MM.1S (cell line): ENCODE measurements around the gene TMSB4X.

Source experiments
- DNase-seq: peaks from one replicate; pipeline ENCODE4 v3.0.0-alpha.2; 2015
- H2AFZ ChIP-seq: fragments of 300-600 bp; sonication (generic); 2 replicates; pipeline ENCODE4 v1.6.0; 2016; ENCODE audit warnings: antibody characterized with exemption, low read length
- H3F3A ChIP-seq: fragments of 300-600 bp; sonication (generic); 2 replicates; pipeline ENCODE4 v1.6.1; 2016; ENCODE audit warnings: mild to moderate bottlenecking, antibody characterized with exemption, low read length, moderate library complexity, mixed read lengths; ENCODE audit not compliant: insufficient read depth
- H3K27ac ChIP-seq: fragments of 300-600 bp; sonication (generic); 2 replicates; pipeline ENCODE4 v1.5.1; 2016; ENCODE audit warnings: mild to moderate bottlenecking, low read length
- H3K27me3 ChIP-seq: fragments of 300-600 bp; sonication (generic); replicated peaks from 2 replicates; pipeline ENCODE4 v1.6.0; 2016; ENCODE audit warnings: low read length; ENCODE audit not compliant: insufficient read depth
- H3K36me3 ChIP-seq: fragments of 300-600 bp; sonication (generic); replicated peaks from 2 replicates; pipeline ENCODE4 v1.6.1; 2016; ENCODE audit warnings: mild to moderate bottlenecking, low read length, mixed read lengths; ENCODE audit not compliant: insufficient read depth
- H3K4me1 ChIP-seq: fragments of 300-600 bp; sonication (generic); 2 replicates; pipeline ENCODE4 v1.6.1; 2016; ENCODE audit warnings: low read length, mixed read lengths
- H3K4me2 ChIP-seq: fragments of 300-600 bp; sonication (generic); 2 replicates; pipeline ENCODE4 v1.6.0; 2016; ENCODE audit warnings: low read depth, low read length
- H3K4me3 ChIP-seq: fragments of 300-600 bp; sonication (generic); 2 replicates; pipeline ENCODE4 v1.5.1; 2016; ENCODE audit warnings: low read length, mixed read lengths
- H3K79me2 ChIP-seq: fragments of 300-600 bp; sonication (generic); 2 replicates; pipeline ENCODE4 v1.6.1; 2016; ENCODE audit warnings: mixed run types, low read length, mixed read lengths
- H3K9ac ChIP-seq: fragments of 300-600 bp; sonication (generic); 2 replicates; pipeline ENCODE4 v1.6.1; 2016; ENCODE audit warnings: low read length, mixed read lengths
- H3K9me2 ChIP-seq: fragments of 300-600 bp; sonication (generic); replicated peaks from 2 replicates; pipeline ENCODE4 v1.6.1; 2016; ENCODE audit warnings: mild to moderate bottlenecking, low read length, mixed read lengths; ENCODE audit not compliant: insufficient read depth
- H3K9me3 ChIP-seq: fragments of 300-600 bp; sonication (generic); replicated peaks from 2 replicates; pipeline ENCODE4 v1.6.1; 2016; ENCODE audit warnings: mild to moderate bottlenecking, low read length, mixed read lengths; ENCODE audit not compliant: insufficient read depth
- H4K20me1 ChIP-seq: fragments of 300-600 bp; sonication (generic); 2 replicates; pipeline ENCODE4 v1.6.1; 2016; ENCODE audit warnings: mild to moderate bottlenecking, low read length, moderate library complexity, mixed read lengths; ENCODE audit not compliant: insufficient read depth
- EZH2 ChIP-seq: fragments of 300-600 bp; sonication (generic); optimal IDR thresholded peaks from 2 replicates; pipeline ENCODE3; 2017; ENCODE audit warnings: low read depth, mild to moderate bottlenecking, antibody characterized with exemption, low read length, mixed read lengths
- EZH2phosphoT487 ChIP-seq: fragments of 300-600 bp; sonication (generic); IDR thresholded peaks from 2 replicates; pipeline ENCODE4 v1.6.1; 2018; ENCODE audit warnings: antibody characterized with exemption, low read length
- TF ChIP-seq, protein P1 (sequence below): fragments of 300-600 bp; sonication (generic); IDR thresholded peaks from 2 replicates; pipeline ENCODE4 v1.5.1; 2016; ENCODE audit warnings: antibody characterized with exemption, low read length, mixed read lengths

Gene TMSB4X

DNA sequence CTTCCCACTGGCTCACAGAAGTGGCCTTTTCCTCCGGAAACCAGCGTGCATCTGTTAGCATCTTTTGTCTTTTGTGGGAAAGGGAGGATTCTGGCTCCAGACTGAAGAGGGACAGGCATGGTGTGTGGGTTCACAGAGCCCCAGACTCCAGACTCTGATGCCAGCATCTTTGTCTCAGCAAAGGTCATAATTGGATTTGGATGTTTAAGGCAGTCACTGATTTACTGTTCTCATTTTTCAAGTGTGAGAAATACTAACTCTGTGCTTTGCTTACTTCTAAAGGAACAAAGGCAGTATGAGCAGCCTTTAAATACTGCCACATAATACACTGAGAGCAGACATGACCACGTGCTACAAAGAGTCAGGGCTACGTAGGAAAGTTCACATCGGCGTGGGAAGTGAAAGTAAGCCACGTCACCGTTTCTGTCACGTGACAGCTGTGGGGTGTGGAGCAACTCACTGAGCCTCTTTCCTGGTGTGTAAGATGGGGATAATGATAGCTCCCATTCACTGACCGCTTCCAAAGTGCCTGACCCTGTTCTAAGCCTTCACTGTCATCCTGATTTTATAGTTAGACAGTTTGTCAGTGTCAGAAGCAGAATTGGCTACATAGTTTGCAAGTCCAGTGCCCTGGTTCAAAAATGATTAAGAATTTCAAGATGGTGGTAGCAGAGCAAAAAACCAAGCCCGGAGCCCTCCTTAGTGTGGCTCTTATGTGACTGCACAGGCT is 24.8 kb upstream of the TMSB4X start:
- Histone ChIP-seq H3K9me2 (no peaks in the 10 kb centered on the region), H3K4me3 (no peak overlapping the region), H3K9ac (no peak overlapping the region), H3K9me3 (no peaks in the 10 kb centered on the region), H3K4me1 (peaks cover 35% of the 10 kb centered on the region), H3K27ac (no peak overlapping the region), H3K4me2 (peak overlapping the region; percentile 21; the same call in 1 of the 2 replicates), H3K27me3 (no peaks in the 10 kb centered on the region), H4K20me1 (no peaks in the 10 kb centered on the region), H3K36me3 (no peaks in the 10 kb centered on the region), H2AFZ (no peak overlapping the region; the same call in 1 of the 2 replicates), H3F3A (no peaks in the 10 kb centered on the region), H3K79me2 (no peaks in the 10 kb centered on the region)
- TF ChIP-seq, protein P1, sequence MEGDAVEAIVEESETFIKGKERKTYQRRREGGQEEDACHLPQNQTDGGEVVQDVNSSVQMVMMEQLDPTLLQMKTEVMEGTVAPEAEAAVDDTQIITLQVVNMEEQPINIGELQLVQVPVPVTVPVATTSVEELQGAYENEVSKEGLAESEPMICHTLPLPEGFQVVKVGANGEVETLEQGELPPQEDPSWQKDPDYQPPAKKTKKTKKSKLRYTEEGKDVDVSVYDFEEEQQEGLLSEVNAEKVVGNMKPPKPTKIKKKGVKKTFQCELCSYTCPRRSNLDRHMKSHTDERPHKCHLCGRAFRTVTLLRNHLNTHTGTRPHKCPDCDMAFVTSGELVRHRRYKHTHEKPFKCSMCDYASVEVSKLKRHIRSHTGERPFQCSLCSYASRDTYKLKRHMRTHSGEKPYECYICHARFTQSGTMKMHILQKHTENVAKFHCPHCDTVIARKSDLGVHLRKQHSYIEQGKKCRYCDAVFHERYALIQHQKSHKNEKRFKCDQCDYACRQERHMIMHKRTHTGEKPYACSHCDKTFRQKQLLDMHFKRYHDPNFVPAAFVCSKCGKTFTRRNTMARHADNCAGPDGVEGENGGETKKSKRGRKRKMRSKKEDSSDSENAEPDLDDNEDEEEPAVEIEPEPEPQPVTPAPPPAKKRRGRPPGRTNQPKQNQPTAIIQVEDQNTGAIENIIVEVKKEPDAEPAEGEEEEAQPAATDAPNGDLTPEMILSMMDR, result no peak
- TF ChIP-seq EZH2phosphoT487, result no peak
- TF ChIP-seq EZH2, result no peak
- peak; percentile 63 for DNase-seq

DNA sequence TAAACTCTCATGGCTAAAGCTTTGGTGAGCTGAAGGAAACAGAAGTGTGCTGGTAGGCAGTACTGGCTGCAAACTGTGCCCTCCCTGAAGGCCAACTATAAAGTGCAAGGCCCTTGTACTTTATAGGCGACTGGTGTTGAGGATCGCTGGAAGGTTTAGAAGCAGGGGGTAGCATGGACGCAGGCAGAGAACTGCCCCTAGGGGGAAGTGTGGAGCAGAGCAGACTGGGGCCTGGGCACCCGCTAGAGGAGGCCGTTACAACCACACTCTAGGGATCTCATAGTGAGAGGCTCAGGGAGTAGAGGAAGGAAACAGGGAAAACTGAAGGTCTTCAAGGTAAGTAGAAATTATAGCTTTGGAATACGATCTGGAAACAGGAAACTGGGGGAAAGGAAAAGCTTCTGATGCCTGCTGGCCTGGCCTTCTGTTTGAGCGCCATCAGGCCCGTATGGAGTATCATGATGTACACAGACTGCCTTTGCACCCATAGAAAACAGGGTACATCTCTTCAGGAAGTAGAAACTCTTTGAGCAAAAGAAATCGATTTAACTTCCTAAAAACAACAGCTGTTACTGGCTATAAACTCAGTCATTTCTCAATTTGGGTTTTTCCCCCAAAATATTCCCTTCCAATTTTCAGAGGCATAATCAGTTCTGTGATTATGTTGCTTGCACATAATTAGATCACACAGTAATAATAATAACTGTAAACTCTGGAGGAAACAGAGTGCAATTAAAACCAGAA is 23.9 kb upstream of the TMSB4X start:
- H3K27ac ChIP-seq, result no peak overlapping the region
- H3K9me2 ChIP-seq, result no peaks in the 10 kb centered on the region
- no peak for TF ChIP-seq EZH2
- TF ChIP-seq, protein P1, result peak; percentile 35
- H3K27me3 ChIP-seq, result no peaks in the 10 kb centered on the region
- no peaks in the 10 kb centered on the region for H4K20me1 ChIP-seq
- no peak overlapping the region for H3K4me3 ChIP-seq
- no peaks in the 10 kb centered on the region for H3K36me3 ChIP-seq
- H3K9ac ChIP-seq, result no peak overlapping the region
- DNase-seq, result no peak
- H3K9me3 ChIP-seq, result no peaks in the 10 kb centered on the region
- no peak overlapping the region for H2AFZ ChIP-seq
- peaks cover 5% of the 10 kb centered on the region; the same call in 1 of the 2 replicates for H3F3A ChIP-seq
- H3K4me2 ChIP-seq, result no peak overlapping the region
- peaks cover 43% of the 10 kb centered on the region for H3K4me1 ChIP-seq
- no peaks in the 10 kb centered on the region for H3K79me2 ChIP-seq

DNA sequence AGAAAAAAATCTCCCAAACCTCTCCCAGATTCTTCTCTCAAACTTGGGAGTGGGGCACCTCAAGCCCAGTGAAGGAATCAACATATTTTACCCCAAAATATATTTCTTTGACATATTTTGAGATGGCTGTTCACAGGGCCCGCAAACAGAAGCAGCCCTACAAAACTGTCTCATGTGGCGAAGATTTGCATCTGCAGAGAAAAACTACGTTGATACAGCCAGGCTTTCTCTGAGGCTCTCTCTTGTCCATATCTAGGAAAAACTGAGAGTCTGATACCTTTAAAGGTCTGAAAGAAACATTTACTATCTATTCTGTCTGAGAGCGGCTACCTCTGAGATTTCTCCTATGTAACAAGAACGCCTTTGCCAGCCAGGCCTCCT is 23.3 kb upstream of the TMSB4X start:
- Histone ChIP-seq H3K79me2 (no peaks in the 10 kb centered on the region), H3K4me2 (no peak overlapping the region), H4K20me1 (no peaks in the 10 kb centered on the region), H3K9me3 (no peaks in the 10 kb centered on the region), H2AFZ (no peak overlapping the region), H3K36me3 (no peaks in the 10 kb centered on the region), H3K9ac (no peak overlapping the region), H3K9me2 (no peaks in the 10 kb centered on the region), H3K27ac (no peak overlapping the region), H3K4me3 (no peak overlapping the region), H3K27me3 (no peaks in the 10 kb centered on the region), H3K4me1 (peaks cover 48% of the 10 kb centered on the region), H3F3A (peaks cover 10% of the 10 kb centered on the region)
- no peak for DNase-seq
- TF ChIP-seq EZH2 (no peak), EZH2phosphoT487 (no peak)
- TF ChIP-seq, protein P1, result no peak
